Stomach (tissue), 4 donors: ENCODE measurements around the gene OR2AT4.

Source experiments
- POLR2A ChIP-seq, 4 donors: fragments of 450-650 bp; IDR thresholded peaks; one replicate each; pipeline ENCODE4 v1.6.1; 2016; ENCODE audit warnings: antibody characterized with exemption in 4 of 4, control low read depth in 2 of 4, mild to moderate bottlenecking in 1 of 4, moderate library complexity in 1 of 4
- TF ChIP-seq, protein P1 (sequence below), 7 experiments: fragments of 450-650 bp in 4 of 7; fragments of 200-600 bp in 3 of 7; sonication (generic) in 3 of 7; IDR thresholded peaks; one replicate each; pipeline ENCODE4 v1.5.1; 2016 to 2019; ENCODE audit warnings: antibody characterized with exemption in 7 of 7, control low read depth in 2 of 7, mild to moderate bottlenecking in 1 of 7

DNA sequence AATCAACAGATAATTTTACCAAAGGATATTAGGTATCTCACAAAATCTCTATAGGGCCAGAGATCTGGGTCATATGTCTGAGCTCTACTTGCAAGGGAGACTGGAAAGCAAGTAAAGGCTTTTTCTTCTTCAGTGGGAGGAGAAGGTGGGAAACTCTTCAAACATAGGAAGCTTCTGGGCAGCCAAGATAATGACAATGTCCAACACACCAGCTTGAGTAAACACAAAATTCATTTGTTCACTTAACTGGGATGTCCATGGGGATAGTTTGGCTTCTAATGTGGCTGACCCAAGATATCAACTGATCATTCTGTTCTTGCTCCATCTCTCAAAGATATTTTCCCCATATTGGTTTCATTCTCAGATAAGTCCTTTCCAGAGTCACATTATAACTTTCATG is 37.4 kb downstream of the OR2AT4 start:
- TF ChIP-seq, protein P1, sequence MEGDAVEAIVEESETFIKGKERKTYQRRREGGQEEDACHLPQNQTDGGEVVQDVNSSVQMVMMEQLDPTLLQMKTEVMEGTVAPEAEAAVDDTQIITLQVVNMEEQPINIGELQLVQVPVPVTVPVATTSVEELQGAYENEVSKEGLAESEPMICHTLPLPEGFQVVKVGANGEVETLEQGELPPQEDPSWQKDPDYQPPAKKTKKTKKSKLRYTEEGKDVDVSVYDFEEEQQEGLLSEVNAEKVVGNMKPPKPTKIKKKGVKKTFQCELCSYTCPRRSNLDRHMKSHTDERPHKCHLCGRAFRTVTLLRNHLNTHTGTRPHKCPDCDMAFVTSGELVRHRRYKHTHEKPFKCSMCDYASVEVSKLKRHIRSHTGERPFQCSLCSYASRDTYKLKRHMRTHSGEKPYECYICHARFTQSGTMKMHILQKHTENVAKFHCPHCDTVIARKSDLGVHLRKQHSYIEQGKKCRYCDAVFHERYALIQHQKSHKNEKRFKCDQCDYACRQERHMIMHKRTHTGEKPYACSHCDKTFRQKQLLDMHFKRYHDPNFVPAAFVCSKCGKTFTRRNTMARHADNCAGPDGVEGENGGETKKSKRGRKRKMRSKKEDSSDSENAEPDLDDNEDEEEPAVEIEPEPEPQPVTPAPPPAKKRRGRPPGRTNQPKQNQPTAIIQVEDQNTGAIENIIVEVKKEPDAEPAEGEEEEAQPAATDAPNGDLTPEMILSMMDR (IDR thresholded peaks at IDR 0.05): no peak
- TF ChIP-seq POLR2A (IDR thresholded peaks at IDR 0.05): no peak
